Smooth muscle cell (in vitro differentiated cells): ENCODE measurements around the gene SIT1. TPM values are rescaled to one million over a fixed set of nuclear protein-coding genes. Genes with fewer than 3 reads are reported as not detected.

Experiments used
- DNase-seq: peaks from one replicate; lab custom pipeline; 2025; ENCODE audit not compliant: unreplicated experiment; lab: John Stamatoyannopoulos, UW
- H2AFZ ChIP-seq: fragments of 200-600 bp; sonication (generic); 2 replicates; pipeline ENCODE4 v1.6.0; 2016; ENCODE audit warnings: antibody characterized with exemption, low read depth, mild to moderate bottlenecking
- H3F3A ChIP-seq: fragments of 200-600 bp; sonication (generic); 2 replicates; pipeline ENCODE4 v1.6.0; 2017; ENCODE audit warnings: antibody characterized with exemption, low read depth
- H3K27ac ChIP-seq: fragments of 200-600 bp; sonication (generic); 2 replicates; pipeline ENCODE4 v1.5.1; 2016; ENCODE audit warnings: low read depth, mild to moderate bottlenecking
- H3K27me3 ChIP-seq: fragments of 200-600 bp; sonication (generic); 2 replicates; pipeline ENCODE4 v1.6.1; 2016; ENCODE audit warnings: low read depth, mild to moderate bottlenecking
- H3K36me3 ChIP-seq: fragments of 200-600 bp; sonication (generic); 2 replicates; pipeline ENCODE4 v1.5.1; 2016; ENCODE audit warnings: low read depth
- H3K4me1 ChIP-seq: fragments of 200-600 bp; sonication (generic); 2 replicates; pipeline ENCODE4 v1.5.1; 2016; ENCODE audit warnings: low read depth
- H3K4me2 ChIP-seq: fragments of 200-600 bp; sonication (generic); 2 replicates; pipeline ENCODE4 v1.6.0; 2016; ENCODE audit warnings: mild to moderate bottlenecking
- H3K4me3 ChIP-seq: fragments of 200-600 bp; sonication (generic); 2 replicates; pipeline ENCODE4 v1.5.1; 2016; ENCODE audit warnings: mild to moderate bottlenecking
- H3K79me2 ChIP-seq: fragments of 200-600 bp; sonication (generic); 2 replicates; pipeline ENCODE4 v1.6.0; 2016; ENCODE audit warnings: low read depth, mild to moderate bottlenecking
- H3K9ac ChIP-seq: fragments of 200-600 bp; sonication (generic); 2 replicates; pipeline ENCODE4 v1.6.0; 2016; ENCODE audit warnings: low read depth
- H3K9me3 ChIP-seq: fragments of 200-600 bp; sonication (generic); replicated peaks from 2 replicates; pipeline ENCODE4 v1.5.1; 2016; ENCODE audit warnings: low read depth
- H4K20me1 ChIP-seq: fragments of 200-600 bp; sonication (generic); 2 replicates; pipeline ENCODE4 v1.6.0; 2016; ENCODE audit warnings: low read depth
- WGBS: methylation state at CpG from one replicate; pipeline ENCODE4 v1.1.7; 2016; ENCODE audit warnings: low lambda C conversion rate; 5-methylcytosine and 5-hydroxymethylcytosine counted together
- polyA plus RNA-seq: library from polyadenylated mRNA; unstranded; fragments of >200 nt; fragmentation: Nextera tagmentation; extraction: Ambion mirVana; gene quantifications from 2 replicates; pipeline ENCODE4 v1.2.1, GENCODE V29; 2016
- total RNA-seq: library from RNA; depleted of rRNA; stranded (reverse); fragments of >200 nt; gene quantifications from 2 replicates; pipeline ENCODE4 v1.2.3, GENCODE V29; 2014
- TF ChIP-seq, protein P1 (sequence below): fragments of 200-600 bp; sonication (generic); IDR thresholded peaks from 2 replicates; pipeline ENCODE4 v1.5.1; 2017; ENCODE audit warnings: borderline replicate concordance, mild to moderate bottlenecking, antibody characterized with exemption; ENCODE audit not compliant: insufficient read depth, poor library complexity, severe bottlenecking

Gene SIT1
- total and polyA plus RNA-seq, 2 experiments from 2014 or later: not detected

DNA sequence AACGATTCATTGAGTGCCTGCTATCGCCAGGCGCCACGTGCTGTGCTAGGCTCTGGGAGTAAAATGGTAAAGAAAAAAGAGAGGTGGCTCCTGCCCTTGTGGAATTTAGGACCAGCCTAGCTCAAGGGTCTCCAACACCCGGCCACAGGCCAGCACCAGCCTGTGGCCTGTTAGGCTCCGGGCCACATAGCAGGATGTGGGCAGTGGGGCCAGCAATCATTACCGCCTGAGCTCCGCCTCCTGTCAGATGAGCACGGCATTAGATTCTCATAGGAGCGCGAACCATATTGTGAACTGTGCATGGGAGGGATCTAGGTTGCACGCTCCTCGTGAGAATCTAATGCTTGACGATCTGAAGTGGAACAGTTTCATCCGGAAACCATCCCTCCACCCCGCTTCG is 5.6 kb upstream of the SIT1 start:
- 89% methylated on average over 17 of the region's 17 CpGs for WGBS
- no peak overlapping the region for H2AFZ ChIP-seq

DNA sequence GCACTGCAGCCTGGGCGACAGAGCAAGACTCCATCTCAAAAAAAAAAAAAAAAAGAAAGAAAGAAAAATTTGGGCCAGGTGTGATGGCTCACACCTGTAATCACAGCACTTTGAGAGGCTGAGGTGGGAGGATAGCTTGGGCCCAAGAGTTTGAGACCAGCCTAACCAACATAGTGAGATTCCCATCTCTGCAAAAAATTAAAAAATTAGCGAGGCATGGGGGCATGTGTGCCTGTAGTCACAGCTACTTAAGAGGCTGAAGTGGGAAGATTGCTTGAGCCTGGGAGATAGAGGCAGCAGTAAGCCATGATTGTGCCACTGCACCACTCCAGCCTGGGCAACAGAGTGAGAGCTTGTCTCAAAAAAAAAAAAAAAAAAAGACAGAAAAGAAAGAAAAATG is 2.9 kb upstream of the SIT1 start:
- DNase-seq: no peak
- Histone ChIP-seq H3K4me3 (no peak overlapping the region), H3K9ac (no peak overlapping the region), H3K27me3 (no peaks in the 10 kb centered on the region), H3K9me3 (no peaks in the 10 kb centered on the region), H3F3A (no peaks in the 10 kb centered on the region), H3K27ac (no peak overlapping the region), H3K36me3 (no peaks in the 10 kb centered on the region), H2AFZ (no peak overlapping the region), H4K20me1 (no peaks in the 10 kb centered on the region), H3K79me2 (no peaks in the 10 kb centered on the region), H3K4me2 (no peak overlapping the region), H3K4me1 (no peaks in the 10 kb centered on the region)
- 91% methylated on average over 2 of the region's 2 CpGs for WGBS
- TF ChIP-seq, protein P1, sequence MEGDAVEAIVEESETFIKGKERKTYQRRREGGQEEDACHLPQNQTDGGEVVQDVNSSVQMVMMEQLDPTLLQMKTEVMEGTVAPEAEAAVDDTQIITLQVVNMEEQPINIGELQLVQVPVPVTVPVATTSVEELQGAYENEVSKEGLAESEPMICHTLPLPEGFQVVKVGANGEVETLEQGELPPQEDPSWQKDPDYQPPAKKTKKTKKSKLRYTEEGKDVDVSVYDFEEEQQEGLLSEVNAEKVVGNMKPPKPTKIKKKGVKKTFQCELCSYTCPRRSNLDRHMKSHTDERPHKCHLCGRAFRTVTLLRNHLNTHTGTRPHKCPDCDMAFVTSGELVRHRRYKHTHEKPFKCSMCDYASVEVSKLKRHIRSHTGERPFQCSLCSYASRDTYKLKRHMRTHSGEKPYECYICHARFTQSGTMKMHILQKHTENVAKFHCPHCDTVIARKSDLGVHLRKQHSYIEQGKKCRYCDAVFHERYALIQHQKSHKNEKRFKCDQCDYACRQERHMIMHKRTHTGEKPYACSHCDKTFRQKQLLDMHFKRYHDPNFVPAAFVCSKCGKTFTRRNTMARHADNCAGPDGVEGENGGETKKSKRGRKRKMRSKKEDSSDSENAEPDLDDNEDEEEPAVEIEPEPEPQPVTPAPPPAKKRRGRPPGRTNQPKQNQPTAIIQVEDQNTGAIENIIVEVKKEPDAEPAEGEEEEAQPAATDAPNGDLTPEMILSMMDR: no peak

More for the DNA sequence above, 5.6 kb upstream of the SIT1 start:
- H3K4me2 ChIP-seq: no peak overlapping the region
- no peaks in the 10 kb centered on the region for H3K36me3 ChIP-seq
- DNase-seq: no peak
- peaks cover 5% of the 10 kb centered on the region for H3K79me2 ChIP-seq
- H3K4me3 ChIP-seq: no peak overlapping the region
- H4K20me1 ChIP-seq: no peaks in the 10 kb centered on the region
- no peak overlapping the region for H3K9ac ChIP-seq
- no peaks in the 10 kb centered on the region for H3K27me3 ChIP-seq
- TF ChIP-seq, protein P1: no peak
- H3K9me3 ChIP-seq: no peaks in the 10 kb centered on the region
- H3K4me1 ChIP-seq: peaks cover 7% of the 10 kb centered on the region
- H3K27ac ChIP-seq: no peak overlapping the region
- H3F3A ChIP-seq: no peaks in the 10 kb centered on the region

DNA sequence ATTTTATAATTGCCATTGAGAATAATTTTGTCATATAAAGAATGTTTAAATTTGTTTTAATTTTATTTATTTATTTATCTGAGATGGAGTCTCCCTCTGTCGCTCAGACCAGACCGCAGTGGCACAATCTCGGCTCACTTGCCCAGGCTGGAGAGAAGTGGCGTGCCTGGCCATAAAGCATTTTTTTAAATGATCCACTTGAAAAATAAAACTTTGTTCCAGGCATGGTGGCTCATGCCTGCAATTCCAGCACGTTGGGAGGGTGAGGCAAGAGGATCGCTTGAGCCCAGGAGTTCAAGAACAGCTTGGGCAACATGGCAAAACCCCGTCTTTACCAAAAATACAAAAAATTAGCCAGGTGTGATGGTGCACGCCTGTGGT is 2.1 kb upstream of the SIT1 start:
- H2AFZ ChIP-seq: no peak overlapping the region
- H3K4me3 ChIP-seq: no peak overlapping the region
- H3F3A ChIP-seq: no peaks in the 10 kb centered on the region
- no peaks in the 10 kb centered on the region for H3K79me2 ChIP-seq
- WGBS: 86% methylated on average over 8 of the region's 8 CpGs
- H3K36me3 ChIP-seq: no peaks in the 10 kb centered on the region
- no peaks in the 10 kb centered on the region for H3K9me3 ChIP-seq
- no peak overlapping the region for H3K4me2 ChIP-seq
- H3K27ac ChIP-seq: peak overlapping the region; percentile 30
- no peaks in the 10 kb centered on the region for H3K4me1 ChIP-seq
- no peak for DNase-seq
- TF ChIP-seq, protein P1: no peak
- no peaks in the 10 kb centered on the region for H3K27me3 ChIP-seq
- no peaks in the 10 kb centered on the region for H4K20me1 ChIP-seq
- H3K9ac ChIP-seq: no peak overlapping the region

DNA sequence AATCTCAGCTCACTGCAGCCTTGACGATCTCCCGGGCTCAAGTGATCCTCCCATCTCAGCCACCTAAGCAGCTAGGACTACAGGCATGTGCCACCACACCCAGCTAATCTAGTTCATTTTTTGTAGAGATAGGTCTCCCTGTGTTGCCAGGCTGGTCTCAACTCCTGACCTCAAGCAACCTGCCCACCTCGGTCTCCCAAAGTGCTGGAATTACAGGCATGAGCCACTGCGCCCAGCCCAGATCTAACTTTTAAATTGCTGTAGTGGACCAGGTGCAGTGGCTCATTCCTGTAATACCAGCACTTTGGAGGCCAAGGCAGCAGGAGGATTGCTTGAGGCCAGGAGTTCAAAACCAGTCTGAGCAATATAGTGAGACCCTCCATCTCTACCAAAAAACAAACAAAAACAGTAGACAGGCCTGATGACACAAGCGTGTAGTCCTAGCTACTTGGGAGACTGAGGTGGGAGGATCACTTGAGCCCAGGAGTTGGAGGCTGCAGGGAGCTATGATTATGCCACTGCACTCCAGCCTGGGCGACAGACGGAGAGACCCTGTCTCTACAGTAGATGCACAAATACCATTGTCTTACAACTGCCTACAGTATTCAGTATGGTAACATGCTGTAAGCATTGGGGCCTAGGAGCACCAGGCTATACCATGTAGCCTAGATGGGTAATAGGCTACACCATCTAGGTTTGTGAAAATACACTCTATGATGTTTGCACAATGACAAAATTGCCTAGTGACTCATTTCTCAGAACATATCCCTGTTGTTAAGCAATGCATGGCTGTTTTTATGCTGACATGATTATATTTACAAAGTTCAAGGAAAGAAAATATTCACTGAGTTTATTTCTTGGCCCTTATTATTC is 1.5 kb upstream of the SIT1 start:
- Histone ChIP-seq H3K27ac (no peak overlapping the region), H3K79me2 (no peaks in the 10 kb centered on the region), H3K27me3 (no peaks in the 10 kb centered on the region), H3K9me3 (no peaks in the 10 kb centered on the region), H3K36me3 (no peaks in the 10 kb centered on the region), H4K20me1 (no peaks in the 10 kb centered on the region), H2AFZ (no peak overlapping the region), H3F3A (no peaks in the 10 kb centered on the region), H3K9ac (no peak overlapping the region), H3K4me3 (no peak overlapping the region), H3K4me1 (no peaks in the 10 kb centered on the region), H3K4me2 (no peak overlapping the region)
- TF ChIP-seq, protein P1: no peak
- 89% methylated on average over 7 of the region's 7 CpGs for WGBS
- no peak for DNase-seq
